ENCODE results near the gene PPP1R9A.

PPP1R9A gene

GRCh38 chr7:94969434-94970084, 62.2 kb downstream of the PPP1R9A start:
- no peak for TF ChIP-seq CTCF (IDR thresholded peaks at IDR 0.05)

GRCh38 chr7:94970085-94970576, 62.7 kb downstream of the PPP1R9A start:
- TF ChIP-seq CTCF (IDR thresholded peaks at IDR 0.05) = no peak

GRCh38 chr7:94971051-94971867, 63.9 kb downstream of the PPP1R9A start:
- no peak for TF ChIP-seq CTCF (IDR thresholded peaks at IDR 0.05)

- TF ChIP-seq CTCF (IDR thresholded peaks at IDR 0.05) = no peak
Observed at GRCh38 chr7:94972296-94972695, 64.9 kb downstream of the PPP1R9A start.

- no peak for TF ChIP-seq CTCF (IDR thresholded peaks at IDR 0.05)
Observed at GRCh38 chr7:94973844-94974243, 66.5 kb downstream of the PPP1R9A start.

- TF ChIP-seq CTCF (IDR thresholded peaks at IDR 0.05) = no peak
Observed at GRCh38 chr7:94974423-94974822, 67.0 kb downstream of the PPP1R9A start.

- no peak for TF ChIP-seq CTCF (IDR thresholded peaks at IDR 0.05)
Observed at GRCh38 chr7:94975336-94975735, 67.9 kb downstream of the PPP1R9A start.
